IPS DF 4.7 (cell line): ENCODE measurements around the gene ACOT2.

Experiments
- DNase-seq: peaks from one replicate; pipeline ENCODE4 v3.0.0-alpha.2; 2013; ENCODE audit warnings: low spot score; ENCODE audit errors: extremely low read depth

Gene ACOT2

GRCh38 chr14:73613419-73613963, 44.5 kb downstream of the ACOT2 start:
- DNase-seq = no peak

- DNase-seq = no peak
These were observed 47.8 kb downstream of the ACOT2 start for GRCh38 chr14:73616831-73617230.

GRCh38 chr14:73619524-73619923, 50.5 kb downstream of the ACOT2 start:
- no peak for DNase-seq

GRCh38 chr14:73620268-73620667, 51.3 kb downstream of the ACOT2 start:
- DNase-seq = no peak

- DNase-seq = no peak
These were observed 54.6 kb downstream of the ACOT2 start for GRCh38 chr14:73623504-73624054.
